Astrocyte (in vitro differentiated cells and primary cell): ENCODE measurements around the gene RARB. TPM values are rescaled to one million over a fixed set of nuclear protein-coding genes. Genes with fewer than 3 reads are reported as not detected.

Source experiments
- DNase-seq: peaks from one replicate; pipeline ENCODE4 v3.0.0-alpha.2; 2010; ENCODE audit warnings: low read depth
- FAIRE-seq: peaks from 2 replicates; lab custom pipeline; 2011; peaks lifted over from hg19 to GRCh38; lab: Jason Lieb, UNC
- H2AFZ ChIP-seq: 2 replicates; pipeline ENCODE4 v1.6.0; 2012; ENCODE audit warnings: low read depth, low read length, inconsistent platforms
- H3K27ac ChIP-seq: 2 replicates; pipeline ENCODE4 v1.5.1; 2011; ENCODE audit warnings: low read depth, low read length, inconsistent platforms
- H3K27me3 ChIP-seq: 2 replicates; pipeline ENCODE4 v1.6.0; 2011; ENCODE audit warnings: low read length, inconsistent platforms; ENCODE audit not compliant: insufficient read depth
- H3K36me3 ChIP-seq: 2 replicates; pipeline ENCODE4 v1.5.1; 2011; ENCODE audit warnings: low read length, inconsistent platforms; ENCODE audit not compliant: insufficient read depth
- H3K4me1 ChIP-seq: 2 replicates; pipeline ENCODE4 v1.5.1; 2011; ENCODE audit warnings: low read length, inconsistent platforms; ENCODE audit not compliant: insufficient read depth
- H3K4me2 ChIP-seq: 2 replicates; pipeline ENCODE4 v1.6.0; 2012; ENCODE audit warnings: low read length, inconsistent platforms
- H3K4me3 ChIP-seq: 2 replicates; pipeline ENCODE4 v1.5.1; 2011; ENCODE audit warnings: low read depth, mild to moderate bottlenecking, low read length, inconsistent platforms; ENCODE audit not compliant: insufficient read depth
- H3K79me2 ChIP-seq: 2 replicates; pipeline ENCODE4 v1.6.0; 2012; ENCODE audit warnings: mild to moderate bottlenecking, low read length, inconsistent platforms; ENCODE audit not compliant: insufficient read depth
- H3K9ac ChIP-seq: 2 replicates; pipeline ENCODE4 v1.6.0; 2012; ENCODE audit warnings: mild to moderate bottlenecking, low read length, inconsistent platforms
- H3K9me3 ChIP-seq: 2 replicates; pipeline ENCODE4 v1.5.1; 2012; ENCODE audit warnings: low read depth, mild to moderate bottlenecking, low read length, inconsistent platforms; ENCODE audit not compliant: insufficient read depth
- H4K20me1 ChIP-seq: 2 replicates; pipeline ENCODE4 v1.6.0; 2012; ENCODE audit warnings: low read length, inconsistent platforms; ENCODE audit not compliant: insufficient read depth
- H3K27ac Mint-ChIP-seq: one replicate; pipeline ENCODE4 v1.8.0; 2021; ENCODE audit warnings: mild to moderate bottlenecking, mixed read lengths; ENCODE audit not compliant: unreplicated experiment
- H3K27me3 Mint-ChIP-seq: one replicate; pipeline ENCODE4 v1.8.0; 2021; ENCODE audit warnings: low read depth, mixed read lengths; ENCODE audit not compliant: unreplicated experiment
- H3K36me3 Mint-ChIP-seq: one replicate; pipeline ENCODE4 v1.8.0; 2021; ENCODE audit warnings: low read depth, mixed read lengths; ENCODE audit not compliant: unreplicated experiment
- H3K4me1 Mint-ChIP-seq: one replicate; pipeline ENCODE4 v1.8.0; 2021; ENCODE audit warnings: low read depth, mixed read lengths; ENCODE audit not compliant: unreplicated experiment
- H3K4me3 Mint-ChIP-seq: one replicate; pipeline ENCODE4 v1.8.0; 2021; ENCODE audit warnings: mild to moderate bottlenecking, moderate library complexity, mixed read lengths; ENCODE audit not compliant: unreplicated experiment
- H3K9me3 Mint-ChIP-seq: one replicate; pipeline ENCODE4 v1.8.0; 2021; ENCODE audit warnings: mild to moderate bottlenecking, mixed read lengths; ENCODE audit not compliant: unreplicated experiment
- CTCF ChIP-seq: IDR thresholded peaks from 2 replicates; pipeline ENCODE4 v1.5.1; 2011; ENCODE audit warnings: low read depth, mild to moderate bottlenecking, inconsistent platforms, low read length, moderate library complexity; ENCODE audit not compliant: insufficient read depth
- EZH2 ChIP-seq: IDR thresholded peaks from 2 replicates; pipeline ENCODE4 v1.6.1; 2012; ENCODE audit warnings: mild to moderate bottlenecking, low read length, inconsistent platforms; ENCODE audit not compliant: insufficient read depth
- total RNA-seq: library from RNA; stranded (reverse); gene quantifications from 2 replicates; pipeline ENCODE4 v1.2.1, GENCODE V29; 2021

Gene RARB
- total RNA-seq, 1 donor from 2014 or later, result 0.27 TPM

- H3K36me3 ChIP-seq, result no peaks in the 10 kb centered on the region
- no peak overlapping the region for H2AFZ ChIP-seq
- no peak for TF ChIP-seq CTCF
- TF ChIP-seq EZH2, result no peak
- DNase-seq (no peak), FAIRE-seq (no peak)
- H3K4me2 ChIP-seq, result peak overlapping the region; percentile 88
- peak overlapping the region; percentile 97 for H3K27ac ChIP-seq
- Mint-ChIP-seq H3K27ac (no peak overlapping the region), H3K27me3 (no peaks in the 10 kb centered on the region), H3K36me3 (no peaks in the 10 kb centered on the region), H3K9me3 (no peaks in the 10 kb centered on the region), H3K4me3 (no peak overlapping the region), H3K4me1 (peaks cover 49% of the 10 kb centered on the region)
- H3K9ac ChIP-seq, result peak overlapping the region; percentile 93
- peaks cover 29% of the 10 kb centered on the region for H3K4me1 ChIP-seq
- no peaks in the 10 kb centered on the region for H3K27me3 ChIP-seq
- H3K4me3 ChIP-seq, result peak overlapping the region; percentile 94
- no peaks in the 10 kb centered on the region for H4K20me1 ChIP-seq
- H3K9me3 ChIP-seq, result no peaks in the 10 kb centered on the region
- H3K79me2 ChIP-seq, result peaks cover 63% of the 10 kb centered on the region
Measured at GRCh38 chr3:25429361-25430286, 1.6 kb downstream of the RARB start.

- H2AFZ ChIP-seq, result no peak overlapping the region
- DNase-seq, result peak; percentile 64
Measured at GRCh38 chr3:25430287-25430934, 2.3 kb downstream of the RARB start.

More at GRCh38 chr3:25430287-25430934, 2.3 kb downstream of the RARB start:
- no peak overlapping the region for H3K4me3 Mint-ChIP-seq
- no peaks in the 10 kb centered on the region for H3K9me3 ChIP-seq
- no peaks in the 10 kb centered on the region for H3K9me3 Mint-ChIP-seq
- no peaks in the 10 kb centered on the region for H3K36me3 Mint-ChIP-seq
- H3K27me3 Mint-ChIP-seq, result no peaks in the 10 kb centered on the region
- H3K9ac ChIP-seq, result peak overlapping the region; percentile 93
- H3K79me2 ChIP-seq, result peaks cover 71% of the 10 kb centered on the region
- peak overlapping the region; percentile 97 for H3K27ac ChIP-seq
- H4K20me1 ChIP-seq, result no peaks in the 10 kb centered on the region
- H3K27me3 ChIP-seq, result no peaks in the 10 kb centered on the region
- no peaks in the 10 kb centered on the region for H3K36me3 ChIP-seq
- H3K4me1 Mint-ChIP-seq, result peaks cover 44% of the 10 kb centered on the region
- H3K4me3 ChIP-seq, result peak overlapping the region; percentile 94
- no peak overlapping the region for H3K27ac Mint-ChIP-seq
- H3K4me2 ChIP-seq, result peak overlapping the region; percentile 88
- no peak for FAIRE-seq
- peaks cover 25% of the 10 kb centered on the region for H3K4me1 ChIP-seq
- TF ChIP-seq EZH2, result no peak
- no peak for TF ChIP-seq CTCF
